GM19463 (cell line): ENCODE measurements around the gene BCL2L2.

Source experiments
- ATAC-seq: cut with Tn5 transposase; IDR thresholded peaks from one replicate; pipeline ENCODE4 v1.9.1; 2021; ENCODE audit warnings: mild to moderate bottlenecking, moderate library complexity; ENCODE audit not compliant: unreplicated experiment

The BCL2L2 gene

GRCh38 chr14:23299211-23299957, 7.2 kb upstream of the BCL2L2 start:
- no peak for ATAC-seq

- no peak for ATAC-seq
These were observed 6.5 kb upstream of the BCL2L2 start for GRCh38 chr14:23299986-23300686.

GRCh38 chr14:23300687-23301223, 5.9 kb upstream of the BCL2L2 start:
- no peak for ATAC-seq

- ATAC-seq = peak; percentile 72
These were observed 5.2 kb upstream of the BCL2L2 start for GRCh38 chr14:23301288-23301968.

GRCh38 chr14:23301969-23302289, 4.7 kb upstream of the BCL2L2 start:
- ATAC-seq = peak; percentile 4

- peak; percentile 30 for ATAC-seq
These were observed 4.1 kb upstream of the BCL2L2 start, which contains the start of gene PPP1R3E for GRCh38 chr14:23302290-23303225. TSS of gene PPP1R3E (minus strand) at chr14:23302859. CDS start at chr14:23302576, 283 bp downstream.

GRCh38 chr14:23307146-23307530, 505 bp downstream of the BCL2L2 start:
- no peak for ATAC-seq

- ATAC-seq = no peak
These were observed 1.3 kb downstream of the BCL2L2 start for GRCh38 chr14:23307687-23308644.

GRCh38 chr14:23308721-23309445, 2.2 kb downstream of the BCL2L2 start:
- no peak for ATAC-seq

GRCh38 chr14:23310546-23310945, 3.9 kb downstream of the BCL2L2 start:
- ATAC-seq = no peak

- ATAC-seq = no peak
These were observed 9.7 kb downstream of the BCL2L2 start for GRCh38 chr14:23316300-23316699.

GRCh38 chr14:23319746-23320583, 13.3 kb downstream of the BCL2L2 start:
- no peak for ATAC-seq

GRCh38 chr14:23320584-23321571, 14.2 kb downstream of the BCL2L2 start, which contains the start of gene PABPN1:
TSS of gene PABPN1 (plus strand) at chr14:23321457. CDS start at chr14:23321470, 13 bp downstream.
- peak; percentile 83 for ATAC-seq

- ATAC-seq = peak; percentile 6
These were observed 15.2 kb downstream of the BCL2L2 start for GRCh38 chr14:23321572-23322547.
